HG03439 (cell line): Measurements from ENCODE around the gene ZC2HC1C.
"Not testable (repeated sequence)": the region's sequence is repeated elsewhere in the genome, so short reads cannot be mapped to it uniquely, and the experiment has no call there.

Source experiments
- ATAC-seq: cut with Tn5 transposase; IDR thresholded peaks from one replicate; pipeline ENCODE4 v1.9.1; 2021; ENCODE audit warnings: mild to moderate bottlenecking, moderate library complexity; ENCODE audit not compliant: unreplicated experiment

Gene ZC2HC1C

DNA sequence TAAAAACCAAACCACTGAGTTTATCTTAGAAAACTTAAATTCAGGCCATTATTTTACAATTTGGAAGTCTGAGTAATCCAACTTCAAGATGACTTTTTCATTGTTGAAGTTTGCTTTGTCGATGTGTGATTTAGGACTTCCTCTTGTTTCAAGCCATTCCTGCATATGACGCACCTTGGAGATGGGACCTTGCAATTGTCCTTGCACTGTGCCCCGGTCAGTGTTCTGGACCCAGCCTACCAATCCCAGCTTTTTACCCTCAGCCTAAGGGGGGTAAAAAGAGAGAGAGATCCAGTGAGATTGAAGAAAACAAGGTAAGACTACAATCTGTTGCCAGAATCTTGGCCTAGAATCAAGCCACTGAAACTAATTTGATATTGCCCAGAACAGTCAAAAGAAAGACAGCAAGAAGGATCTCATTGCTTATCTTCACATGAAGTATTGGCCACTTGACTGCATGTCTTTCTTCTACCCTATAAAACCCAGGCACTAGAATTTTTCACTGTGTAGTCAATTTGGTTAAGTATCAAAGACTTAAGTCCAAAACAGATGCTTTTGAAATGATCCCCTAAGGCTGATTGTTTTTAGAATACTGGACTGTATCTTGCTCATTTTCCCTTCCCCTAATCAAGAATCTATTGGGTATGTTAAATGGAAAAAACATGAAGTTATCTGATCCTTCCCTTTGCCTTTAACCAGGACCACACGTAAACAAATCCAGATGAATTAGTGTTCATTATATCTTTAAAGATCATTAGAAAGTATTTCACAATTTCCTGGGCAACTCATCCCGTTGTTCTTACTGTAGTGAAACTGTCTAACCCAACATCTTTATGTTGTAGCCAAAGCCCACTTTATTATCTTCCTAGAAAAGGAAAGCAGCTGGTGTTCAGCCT, 15.8 kb upstream of the ZC2HC1C start:
- ATAC-seq: no peak

DNA sequence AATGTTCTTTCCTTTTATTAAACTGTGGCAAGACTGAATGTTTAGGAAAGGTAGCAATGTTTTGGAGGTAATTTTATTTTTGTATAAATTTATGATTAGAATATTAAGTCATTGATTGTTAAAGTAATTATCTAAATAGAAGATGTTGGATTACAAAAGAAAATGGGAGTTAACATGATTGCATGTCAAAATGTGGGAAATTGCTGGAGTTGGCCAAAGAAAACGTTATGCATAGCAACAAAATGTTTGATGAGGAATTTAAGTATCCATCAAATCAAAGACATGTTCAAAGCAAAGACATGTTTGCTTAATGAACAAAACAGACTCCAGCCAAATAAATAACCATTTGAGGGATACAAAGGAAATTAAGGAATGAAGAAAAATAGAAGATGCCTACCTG, 15.0 kb upstream of the ZC2HC1C start:
- ATAC-seq: no peak

GRCh38 chr14:75059642-75060041, 9.8 kb upstream of the ZC2HC1C start:
- ATAC-seq: no peak

GRCh38 chr14:75060420-75060819, 9.0 kb upstream of the ZC2HC1C start:
- ATAC-seq: no peak

- ATAC-seq: no peak
Observed at GRCh38 chr14:75063013-75063412, 6.4 kb upstream of the ZC2HC1C start.

GRCh38 chr14:75063491-75064204, 5.8 kb upstream of the ZC2HC1C start, which contains the start of gene ACYP1:
Gene ACYP1, minus strand, starts transcription at chr14:75064024. Its CDS starts 471 bp downstream, at chr14:75063553.
- ATAC-seq: peak; percentile 95

DNA sequence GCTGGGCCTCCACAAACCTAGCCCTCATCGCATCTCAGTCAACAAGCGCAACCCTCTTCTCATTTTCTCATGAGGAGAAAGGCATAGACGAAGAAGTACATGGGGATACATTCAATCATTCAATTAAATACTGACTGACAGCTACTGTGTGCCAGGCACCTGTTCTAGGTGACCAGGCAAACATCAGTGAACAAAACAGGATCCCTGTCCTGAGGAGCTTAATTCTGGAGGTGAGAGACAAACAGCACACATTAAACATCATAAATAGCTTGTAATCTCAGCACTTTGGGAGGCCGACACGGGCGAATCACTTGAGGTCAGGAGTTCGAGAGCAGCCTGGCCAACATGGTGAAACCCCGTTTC, 5.3 kb upstream of the ZC2HC1C start:
- no peak for ATAC-seq

DNA sequence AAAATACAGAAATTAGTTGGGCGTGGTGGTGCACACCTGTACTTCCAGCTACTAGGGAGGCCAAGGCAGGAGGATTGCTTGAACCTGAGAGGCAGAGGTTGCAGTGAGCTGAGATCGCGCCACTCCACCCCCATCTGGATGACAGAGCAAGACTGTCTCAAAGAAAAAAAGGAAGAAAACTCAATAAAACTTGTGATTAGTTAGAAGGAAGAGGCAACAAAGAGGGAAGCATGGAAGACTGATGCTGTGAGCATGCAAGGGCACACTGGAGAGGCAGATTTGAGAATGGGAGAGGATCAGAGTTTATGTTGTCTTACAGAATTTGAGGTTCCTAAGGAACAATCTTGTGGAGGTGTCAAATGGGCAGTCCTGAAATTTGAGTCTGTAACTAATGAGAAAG, 2.8 kb upstream of the ZC2HC1C start:
- ATAC-seq: no peak

- no peak for ATAC-seq
Observed at GRCh38 chr14:75067212-75067611, 2.2 kb upstream of the ZC2HC1C start.

DNA sequence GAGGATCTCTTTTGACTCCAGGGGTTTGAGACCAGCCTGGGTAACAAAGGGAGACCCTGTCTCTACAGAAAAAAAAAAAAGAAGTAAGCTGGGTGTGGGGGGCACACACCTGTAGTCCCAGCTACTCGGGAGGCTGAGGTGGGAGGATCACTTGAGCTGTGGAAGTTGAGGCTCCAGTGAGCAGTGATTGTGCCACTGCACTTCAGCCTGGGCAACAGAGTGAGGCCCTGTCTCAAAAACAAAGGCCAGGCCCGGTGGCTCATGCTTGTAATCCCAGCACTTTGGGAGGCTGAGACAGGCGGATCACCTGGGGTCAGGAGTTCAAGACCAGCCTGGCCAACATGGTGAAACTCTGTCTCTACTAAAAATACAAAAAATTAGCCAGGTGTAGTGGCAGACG, 1.7 kb upstream of the ZC2HC1C start:
- ATAC-seq: not testable (repeated sequence)

GRCh38 chr14:75068294-75069120, 934 bp upstream of the ZC2HC1C start:
- no peak for ATAC-seq

DNA sequence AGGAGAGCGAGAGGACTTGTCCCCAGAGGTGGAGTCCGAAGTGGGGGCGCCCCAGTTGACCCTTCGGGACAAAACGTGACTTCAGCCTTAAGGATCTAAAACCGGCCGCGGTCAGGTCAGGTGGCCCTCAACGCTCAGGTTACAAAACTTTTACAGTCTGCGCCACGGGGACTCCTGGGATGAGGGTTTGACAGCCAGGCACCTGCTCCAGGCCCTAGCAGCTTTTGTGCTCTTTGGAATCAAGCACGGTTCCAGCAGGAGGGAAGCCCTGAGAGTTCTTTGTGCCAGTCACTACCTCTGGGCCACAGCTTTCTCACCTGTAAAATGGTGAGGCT, 337 bp downstream of the ZC2HC1C start:
- ATAC-seq: no peak

GRCh38 chr14:75070383-75070782, 942 bp downstream of the ZC2HC1C start:
- no peak for ATAC-seq

DNA sequence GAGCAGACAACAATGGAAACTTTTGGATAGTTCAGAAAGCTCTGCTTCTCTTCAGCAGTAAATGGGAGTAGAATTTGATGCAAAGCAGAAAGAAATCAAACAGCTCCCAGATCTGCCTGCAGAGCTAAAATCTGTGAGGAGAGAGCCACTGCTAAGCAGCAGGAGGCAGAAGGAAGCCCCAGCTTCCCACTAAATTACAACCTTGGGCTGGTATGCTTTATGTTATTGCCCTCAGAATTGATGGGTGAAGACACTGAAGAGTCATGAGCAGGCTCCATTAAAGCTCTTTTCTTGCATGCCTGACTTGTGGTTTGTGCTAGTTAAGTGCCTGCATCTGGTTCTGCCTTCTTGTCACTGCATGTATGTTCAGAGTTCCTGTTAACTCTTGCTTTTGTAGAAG, 8.4 kb downstream of the ZC2HC1C start:
- ATAC-seq: no peak

DNA sequence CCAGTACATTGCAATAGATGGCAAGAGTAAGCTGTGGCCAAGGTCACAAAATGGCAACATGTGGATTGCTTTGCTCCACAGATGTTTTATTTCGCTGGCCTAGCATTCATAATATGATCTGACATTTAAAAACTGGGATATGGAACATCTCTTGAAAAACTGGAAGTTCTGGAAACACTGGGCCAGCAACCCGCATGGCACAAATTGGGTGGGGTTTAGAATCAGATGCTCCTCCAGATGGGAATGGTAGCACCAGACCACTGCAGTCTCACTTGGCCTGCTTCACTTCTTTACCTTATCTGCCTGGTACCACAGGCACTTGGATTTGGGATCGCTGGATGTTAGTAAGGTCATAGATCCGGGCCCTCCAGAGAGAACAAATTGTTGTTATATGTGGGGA, 10.1 kb downstream of the ZC2HC1C start:
- no peak for ATAC-seq

DNA sequence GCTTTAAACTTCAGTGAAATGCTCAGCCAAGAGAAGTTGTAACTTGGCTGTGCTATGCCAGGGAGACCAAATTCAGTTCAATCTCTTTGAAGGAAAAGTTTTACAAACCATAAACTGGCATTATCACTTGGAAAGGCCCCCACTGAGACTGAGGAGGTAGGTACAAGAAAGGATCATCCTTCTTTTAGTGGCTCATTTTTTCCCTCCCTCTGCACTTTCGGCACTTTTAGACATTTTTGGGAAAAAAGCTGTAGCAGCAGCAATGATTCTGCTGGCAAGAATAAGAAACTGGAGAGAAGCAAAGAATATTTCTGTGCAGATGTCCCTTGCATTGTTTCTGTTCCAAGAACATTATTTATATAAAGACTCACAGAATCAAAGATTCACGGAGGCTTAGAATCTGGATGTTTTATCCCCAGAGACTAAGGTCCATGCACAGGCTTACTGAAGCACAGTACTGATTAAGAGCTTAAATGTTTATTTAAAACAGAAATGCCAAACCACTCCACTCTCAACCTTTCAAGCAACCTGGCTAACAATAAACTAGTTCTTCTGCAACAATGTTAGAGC, 12.3 kb downstream of the ZC2HC1C start:
- ATAC-seq: no peak

DNA sequence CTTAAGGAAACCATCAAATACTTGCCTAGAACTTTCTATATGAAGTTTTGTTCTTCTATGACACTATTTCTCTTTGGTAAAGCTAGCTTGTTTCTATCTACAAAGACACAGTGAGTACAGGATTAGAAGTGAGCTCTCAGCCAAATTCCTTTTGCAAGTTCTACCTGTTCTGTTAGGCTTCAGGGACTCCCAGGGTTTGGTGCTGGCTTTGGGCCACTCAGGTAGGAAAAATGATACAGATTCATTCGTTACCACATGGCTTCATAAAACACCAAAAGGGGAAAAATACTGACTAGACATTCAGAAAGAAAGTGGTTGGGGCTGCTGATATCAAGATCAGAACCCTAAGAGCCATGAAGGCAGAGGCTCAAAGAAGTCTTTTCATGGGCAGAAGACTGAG, 13.8 kb downstream of the ZC2HC1C start:
- ATAC-seq: no peak

GRCh38 chr14:75084513-75084912, 15.1 kb downstream of the ZC2HC1C start:
- no peak for ATAC-seq

DNA sequence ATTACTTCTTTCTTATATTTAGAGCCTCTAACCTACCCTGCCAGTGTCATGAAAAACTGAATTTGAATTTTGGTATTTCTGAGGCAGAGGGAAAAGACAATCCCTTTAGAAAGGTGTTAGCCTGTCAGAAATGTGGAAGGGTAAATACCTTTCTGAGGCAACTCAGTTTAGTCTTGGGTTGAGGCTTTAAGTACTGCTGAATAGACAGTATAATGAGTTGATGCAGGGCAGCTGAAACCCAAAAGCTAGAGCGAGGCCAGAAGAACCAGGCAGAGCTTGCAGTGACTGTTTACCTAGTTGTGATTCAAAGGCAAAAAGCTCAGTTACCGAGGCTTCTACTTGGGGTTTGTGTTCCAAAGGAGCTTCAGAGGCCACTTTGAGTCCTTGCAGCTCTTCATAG, 18.7 kb downstream of the ZC2HC1C start:
- ATAC-seq: no peak

GRCh38 chr14:75088566-75089373, 19.3 kb downstream of the ZC2HC1C start:
- ATAC-seq: no peak
